Stimulated activated CD4-positive, alpha-beta T cell treated with anti-CD3 and anti-CD28 coated beads, Interleukin-15, amount 100 ng/mL, for 1 hour (primary cell): ENCODE results near the gene PTPRN2.
"Not testable (repeated sequence)": the region's sequence is repeated elsewhere in the genome, so short reads cannot be mapped to it uniquely, and the experiment has no call there.

Source experiments
- DNase-seq, 2 donors: peaks; one replicate each; pipeline ENCODE4 v3.0.0-alpha.2; 2020; ENCODE audit warnings: low read depth in 1 of 2, low spot score in 1 of 2

The PTPRN2 gene

DNA sequence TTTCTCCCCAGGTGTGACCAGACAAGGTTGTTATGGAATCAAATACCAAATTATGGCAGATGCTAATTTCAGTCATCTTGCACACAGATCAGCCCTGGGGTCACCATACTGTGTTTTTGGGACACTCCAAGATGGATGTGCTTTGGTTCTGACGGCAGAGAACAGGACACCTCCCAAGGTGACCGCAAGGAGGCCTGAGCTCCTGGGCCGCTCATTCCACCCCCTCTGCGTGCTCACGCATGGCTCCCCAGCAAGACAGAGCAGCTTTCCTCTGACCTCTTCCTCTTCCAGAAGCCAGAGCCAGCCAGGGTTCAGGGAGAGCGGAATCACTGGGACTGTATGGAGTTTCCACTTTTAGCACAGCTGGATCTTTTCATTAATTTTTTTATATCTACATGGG, 848.0 kb downstream of the PTPRN2 start:
- no peak for DNase-seq

DNA sequence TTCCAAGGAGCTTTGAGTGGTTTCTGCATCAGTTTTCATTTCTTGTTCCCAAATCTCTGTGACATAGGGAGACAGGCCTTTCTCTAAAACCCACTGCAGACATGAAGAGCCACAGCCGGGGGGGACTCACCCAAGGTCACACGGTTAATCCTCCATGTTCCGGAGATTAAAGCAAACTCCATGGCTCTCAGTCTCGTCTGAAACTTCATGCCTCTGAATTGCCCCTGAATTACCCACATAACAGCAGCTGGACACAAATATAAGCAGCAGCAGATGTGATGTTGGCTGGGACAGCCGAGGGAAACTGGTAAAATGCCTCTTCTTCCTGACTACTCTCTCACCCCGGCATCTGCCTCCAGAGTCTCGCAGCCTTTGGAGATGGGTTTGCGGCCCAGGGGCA, 848.6 kb downstream of the PTPRN2 start:
- no peak for DNase-seq

DNA sequence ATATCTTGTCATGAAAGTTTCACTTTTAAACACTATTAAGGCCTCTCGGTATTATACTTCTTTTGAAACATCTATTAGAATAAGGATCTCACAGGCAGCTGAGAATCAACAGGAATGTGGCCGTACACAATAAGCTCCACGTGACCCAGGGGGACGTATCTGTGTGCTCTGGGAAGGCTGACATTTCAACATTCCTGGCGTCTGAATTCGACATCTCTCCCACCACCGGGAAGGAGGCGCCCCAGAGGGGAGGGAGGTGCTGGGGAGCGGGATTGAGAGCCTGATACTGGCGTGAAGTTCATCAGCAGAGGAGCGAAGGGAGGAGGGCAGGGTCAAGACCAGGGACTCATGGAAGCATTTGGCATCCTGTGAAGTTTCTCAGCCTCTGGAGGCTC, 849.6 kb downstream of the PTPRN2 start:
- no peak for DNase-seq

GRCh38 chr7:157737151-157738065, 850.2 kb downstream of the PTPRN2 start:
- DNase-seq, result no peak

DNA sequence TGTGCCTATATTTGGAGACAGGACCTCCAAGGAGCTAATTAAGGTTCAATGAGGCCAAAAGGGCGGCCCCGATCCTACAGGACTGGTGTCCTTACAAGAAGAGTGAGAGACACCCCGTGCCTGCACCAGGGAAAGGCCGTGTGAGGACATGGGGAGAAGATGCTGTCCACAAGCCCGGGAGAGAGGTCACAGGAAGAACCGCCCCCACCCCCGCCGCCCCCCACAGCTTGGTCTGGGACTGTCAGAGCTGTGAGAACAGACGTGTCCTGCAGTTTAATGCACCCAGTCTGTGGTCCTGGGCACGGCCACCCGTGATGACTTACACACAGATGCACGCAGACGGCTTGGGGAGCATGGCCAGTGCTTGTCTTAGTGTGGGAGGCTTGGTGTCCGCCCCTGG, 851.3 kb downstream of the PTPRN2 start:
- no peak for DNase-seq

DNA sequence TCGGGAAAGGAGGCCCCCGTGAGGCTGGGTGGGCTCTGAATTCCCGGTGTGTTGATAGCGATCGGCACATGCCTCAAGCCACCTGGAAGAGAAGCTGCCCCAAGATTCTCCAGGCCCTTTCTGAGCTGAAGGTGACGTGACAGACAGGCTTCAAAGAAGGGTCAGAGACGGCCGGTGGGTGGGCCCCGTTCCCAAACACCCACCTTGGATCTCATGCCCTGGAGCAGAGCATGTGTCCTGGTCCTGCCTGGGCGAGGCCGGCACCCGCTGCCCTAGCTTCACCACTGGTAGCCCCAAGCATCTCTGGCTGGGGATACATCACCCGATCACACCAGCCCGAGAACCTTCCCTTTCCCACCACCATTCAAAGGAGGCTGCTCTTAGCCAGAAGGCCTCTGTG, 851.8 kb downstream of the PTPRN2 start:
- no peak for DNase-seq

GRCh38 chr7:157734676-157735640, 852.7 kb downstream of the PTPRN2 start:
- DNase-seq, result no peak

- DNase-seq, result not testable (repeated sequence)
Measured at GRCh38 chr7:157733760-157734395, 853.7 kb downstream of the PTPRN2 start.

GRCh38 chr7:157731126-157731525, 856.5 kb downstream of the PTPRN2 start:
- DNase-seq, result no peak

DNA sequence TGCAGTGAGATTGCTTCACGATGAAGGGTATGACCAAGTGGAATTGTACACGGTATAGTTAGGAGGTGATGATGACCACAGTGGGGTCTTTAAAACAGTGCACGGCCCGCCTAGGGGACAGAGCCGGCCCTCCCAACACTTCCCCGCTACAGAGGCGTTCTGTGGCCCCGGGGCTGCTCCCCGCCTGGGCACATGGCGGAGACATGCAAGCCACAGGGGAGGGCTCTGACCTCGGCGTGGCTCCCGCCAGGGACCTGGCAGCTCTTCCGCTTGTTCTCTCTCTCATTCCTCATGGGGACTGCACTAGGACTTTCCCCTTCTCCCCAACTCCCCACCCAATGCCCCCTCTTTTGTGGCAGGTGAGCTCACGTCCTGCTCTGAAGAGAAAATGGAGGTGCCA, 857.0 kb downstream of the PTPRN2 start:
- DNase-seq, result no peak

DNA sequence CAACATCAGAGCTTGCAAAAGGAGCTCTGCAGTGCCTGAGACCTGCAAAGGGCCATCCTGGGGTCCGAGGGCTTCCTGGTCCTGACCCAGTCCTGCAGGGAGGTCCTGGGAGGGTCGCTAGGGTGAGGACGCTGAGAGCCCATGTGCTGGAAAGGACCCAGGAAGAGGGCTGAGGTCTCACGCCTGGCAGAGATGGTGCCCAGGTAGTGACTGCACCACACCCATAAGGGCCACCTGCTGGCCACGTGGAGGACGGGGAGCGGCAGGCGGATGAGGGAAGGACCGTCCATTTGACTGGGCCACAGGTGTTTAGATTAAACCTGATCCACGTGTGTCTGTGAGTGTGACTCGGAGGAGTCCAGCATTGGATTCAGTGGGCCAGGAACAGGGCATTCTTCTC, 858.1 kb downstream of the PTPRN2 start:
- no peak for DNase-seq

DNA sequence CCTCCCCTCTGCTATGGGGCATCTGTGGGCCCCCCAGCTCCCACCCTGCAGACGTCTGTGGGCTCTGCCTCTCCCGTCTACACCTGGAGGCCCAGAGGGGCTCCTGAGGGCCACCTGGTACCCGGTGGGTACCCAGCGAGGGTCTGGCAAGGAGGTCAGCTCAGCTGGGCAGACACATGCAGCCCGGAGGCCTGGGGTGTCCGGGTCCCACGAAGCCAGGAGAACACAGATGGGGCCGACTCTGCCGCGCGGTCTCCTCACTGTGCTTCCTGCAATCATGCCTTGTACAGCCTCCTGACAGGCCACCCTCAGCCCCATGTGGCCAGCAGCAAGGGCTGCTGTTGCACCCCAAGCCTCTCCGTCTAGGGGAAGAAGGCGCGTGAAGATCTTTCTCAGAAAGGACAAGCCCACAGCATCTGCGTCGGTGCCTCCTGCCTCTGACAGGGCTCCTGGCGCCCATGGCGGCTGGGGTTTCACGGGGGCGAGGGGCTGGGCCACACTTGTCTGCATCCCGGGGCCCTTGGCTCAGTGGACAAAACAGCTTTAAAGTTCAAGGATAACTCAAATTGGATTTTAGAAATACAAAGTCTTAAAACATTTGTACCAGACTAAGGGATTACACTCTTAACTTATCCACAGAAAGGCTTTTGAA, 859.5 kb downstream of the PTPRN2 start:
- no peak for DNase-seq

- DNase-seq, result no peak
Measured at GRCh38 chr7:157726764-157727163, 860.9 kb downstream of the PTPRN2 start.

DNA sequence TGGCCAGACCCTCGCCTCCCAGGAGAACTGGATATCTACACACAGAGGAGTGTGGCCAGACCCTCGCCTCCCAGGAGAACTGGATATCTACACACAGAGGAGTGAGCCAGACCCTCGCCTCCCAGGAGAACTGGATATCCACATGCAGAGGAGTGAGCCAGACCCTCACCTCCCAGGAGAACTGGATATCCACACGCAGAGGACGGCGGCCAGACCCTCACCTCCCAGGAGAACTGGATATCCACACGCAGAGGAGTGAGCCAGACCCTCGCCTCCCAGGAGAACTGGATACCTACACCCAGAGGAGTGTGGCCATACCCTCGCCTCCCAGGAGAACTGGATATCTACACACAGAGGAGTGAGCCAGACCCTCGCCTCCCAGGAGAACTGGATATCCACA, 862.3 kb downstream of the PTPRN2 start:
- DNase-seq, result not testable (repeated sequence)

- no peak for DNase-seq
Measured at GRCh38 chr7:157723205-157723604, 864.4 kb downstream of the PTPRN2 start.

DNA sequence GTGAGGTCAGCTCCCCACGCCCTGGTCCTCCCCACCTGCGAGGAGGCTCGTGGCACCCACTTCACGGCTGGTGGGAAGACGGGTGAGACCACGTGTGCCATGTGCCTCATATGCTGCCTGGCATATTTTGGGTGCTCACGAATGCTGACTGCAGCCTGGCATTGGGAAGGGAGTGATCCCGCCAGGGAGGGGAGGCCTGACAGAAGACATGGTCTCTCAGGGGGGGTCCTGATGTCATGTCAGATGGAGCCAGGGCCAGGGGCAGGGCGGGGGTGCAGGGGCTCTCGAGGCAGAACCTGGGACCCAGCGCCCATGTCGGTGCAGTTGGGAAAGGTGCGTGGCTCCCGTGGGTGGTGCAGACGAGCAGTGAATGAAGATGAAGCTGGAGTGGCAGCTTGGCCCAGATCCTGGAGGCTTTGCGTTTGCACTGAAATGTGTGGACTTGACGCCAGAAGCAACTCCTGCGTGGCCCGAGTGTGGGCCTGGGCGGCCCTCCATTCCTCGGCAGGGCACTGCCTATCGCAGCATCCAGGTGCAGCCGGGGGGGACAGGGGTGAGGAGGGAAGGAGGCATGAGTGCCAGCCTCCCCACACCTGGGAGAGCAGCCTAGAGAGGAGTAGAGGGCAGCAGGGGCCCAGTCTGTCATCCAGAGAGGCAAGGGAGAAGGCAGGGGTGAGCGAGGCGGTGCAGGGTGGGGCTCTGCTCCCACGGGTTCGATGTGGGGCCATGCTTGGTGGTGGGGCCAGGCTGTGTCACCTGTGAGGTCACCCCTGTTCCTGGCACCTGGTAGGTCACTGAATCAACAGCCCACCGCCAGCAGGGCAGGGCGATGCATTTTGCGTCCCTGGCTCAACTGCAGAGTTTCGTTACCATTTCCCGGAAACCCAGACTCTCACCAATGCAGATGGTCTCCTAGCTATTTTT, 865.2 kb downstream of the PTPRN2 start:
- DNase-seq, result no peak

DNA sequence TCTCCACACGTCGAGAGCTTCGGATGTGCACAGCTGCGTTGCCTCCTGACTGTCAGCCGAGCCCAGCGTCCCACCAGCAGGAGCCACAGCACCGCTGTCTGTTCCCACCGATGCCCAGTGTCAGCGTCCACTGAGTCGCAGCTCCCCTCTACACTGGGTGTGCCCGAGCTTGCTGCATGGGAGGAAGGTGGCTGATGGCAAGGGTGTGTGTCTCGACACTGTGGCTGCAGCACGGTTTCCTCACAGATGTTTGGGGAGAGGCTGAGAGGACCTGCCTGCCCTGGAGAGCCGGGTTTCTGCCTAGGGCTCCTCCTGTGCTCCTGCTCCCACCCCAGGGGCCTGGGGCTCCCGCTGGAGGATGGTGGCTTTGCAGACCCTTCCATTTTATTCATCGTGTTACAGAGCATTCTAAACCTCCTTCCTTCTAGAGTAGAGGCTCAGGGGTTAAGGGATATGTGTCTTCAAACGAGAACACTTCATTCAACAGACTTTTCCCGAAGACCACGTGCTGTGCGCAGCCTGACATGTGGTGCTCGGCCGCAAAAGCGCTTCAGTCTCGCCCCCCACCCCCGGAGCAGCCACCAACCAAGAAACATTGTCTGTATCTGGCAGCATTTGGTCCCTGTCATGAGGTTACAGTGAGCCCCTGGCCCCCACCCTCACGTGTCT, 866.0 kb downstream of the PTPRN2 start:
- DNase-seq, result no peak

GRCh38 chr7:157719705-157720655, 867.6 kb downstream of the PTPRN2 start:
- no peak for DNase-seq
